IPS DF 4.7 (cell line): ENCODE data around the gene IQSEC3.
"Not testable (repeated sequence)": the region's sequence is repeated elsewhere in the genome, so short reads cannot be mapped to it uniquely, and the experiment has no call there.

Source experiments
- DNase-seq: peaks from one replicate; pipeline ENCODE4 v3.0.0-alpha.2; 2013; ENCODE audit warnings: low spot score; ENCODE audit errors: extremely low read depth

Gene IQSEC3

DNA sequence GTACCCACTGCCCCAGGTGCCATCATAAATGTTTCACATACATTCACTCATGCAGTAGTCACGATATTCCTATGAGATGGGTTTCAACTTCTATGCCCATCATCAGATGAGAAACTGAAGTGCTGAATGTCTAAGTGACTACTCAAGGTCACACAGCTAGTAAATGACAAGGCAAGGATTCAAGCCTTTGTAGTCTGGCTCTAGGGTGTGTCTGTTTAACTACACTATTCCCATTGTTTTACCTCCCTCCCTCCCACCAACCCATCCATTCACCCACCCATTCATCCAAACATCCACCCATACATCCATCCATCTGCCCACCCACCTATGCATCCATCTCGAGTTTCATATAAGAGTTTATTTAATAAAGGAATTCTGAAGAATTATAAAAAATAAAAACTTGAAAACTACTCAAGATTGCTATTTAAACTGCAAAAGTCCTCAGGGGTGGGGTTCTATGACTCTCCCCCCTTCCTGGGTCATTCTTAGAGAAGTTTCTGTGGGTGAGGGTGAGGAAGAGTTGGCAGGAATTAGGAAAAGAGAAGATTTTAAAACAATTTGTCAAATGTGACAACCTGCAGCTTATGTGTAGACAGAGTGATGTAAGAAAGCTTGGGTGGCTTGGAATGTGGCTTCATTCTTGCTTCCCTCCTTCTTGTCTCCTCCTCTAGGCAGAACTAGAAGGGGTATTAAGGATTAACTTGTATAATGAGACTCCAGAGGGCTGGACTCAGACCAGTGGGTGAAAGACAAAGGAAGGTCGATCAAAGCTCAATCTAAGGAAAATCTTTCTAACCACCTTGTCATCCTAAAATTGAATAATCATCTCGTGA is 13.4 kb upstream of the IQSEC3 start:
- not testable (repeated sequence) for DNase-seq

DNA sequence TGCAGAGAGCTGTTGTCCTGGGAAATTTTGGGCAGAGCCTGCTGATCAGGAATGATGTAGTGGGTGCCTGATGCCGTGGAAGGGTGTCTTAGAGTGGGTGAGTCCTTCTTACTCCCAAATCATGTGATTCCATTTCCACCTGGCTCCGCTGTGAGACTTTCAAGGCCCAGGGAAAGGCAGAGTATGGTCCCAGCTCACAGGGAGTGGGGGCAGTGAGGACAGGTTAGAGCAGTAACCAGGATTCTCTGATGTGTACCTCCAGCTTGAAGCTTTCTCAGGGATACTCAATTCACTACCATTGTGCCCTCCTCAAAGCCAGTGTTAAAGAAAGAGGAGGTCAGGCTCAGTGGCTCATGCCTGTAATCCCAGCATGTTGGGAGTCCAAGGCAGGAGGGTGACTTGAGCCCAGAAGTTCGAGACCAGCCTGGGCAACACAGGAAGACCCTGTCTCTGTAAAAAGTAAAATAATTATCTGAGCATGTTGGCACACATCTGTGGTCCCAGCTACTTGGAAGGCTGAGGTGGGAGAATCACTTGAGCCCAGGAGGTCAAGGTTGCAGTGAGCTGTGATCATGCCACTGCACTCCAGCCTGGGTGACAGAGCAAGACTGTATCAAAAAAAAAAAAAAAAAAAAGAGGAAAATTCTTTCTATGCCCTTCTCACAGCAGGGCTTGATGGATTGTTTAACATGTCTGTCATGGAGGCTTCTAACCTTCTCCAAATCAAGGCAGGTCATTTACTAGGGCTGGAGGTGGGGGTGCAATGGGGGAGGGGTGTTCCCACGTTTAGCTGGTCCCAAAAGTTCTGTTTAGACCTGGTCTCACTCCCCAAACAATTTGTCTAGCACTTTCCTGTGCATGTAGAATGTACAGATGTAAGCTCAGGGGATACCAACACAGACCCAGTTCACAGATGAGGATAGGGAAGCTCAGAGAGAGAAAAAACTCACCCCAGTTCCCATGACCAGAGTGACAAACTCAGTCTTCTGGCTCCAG is 12.5 kb upstream of the IQSEC3 start:
- DNase-seq = no peak

DNA sequence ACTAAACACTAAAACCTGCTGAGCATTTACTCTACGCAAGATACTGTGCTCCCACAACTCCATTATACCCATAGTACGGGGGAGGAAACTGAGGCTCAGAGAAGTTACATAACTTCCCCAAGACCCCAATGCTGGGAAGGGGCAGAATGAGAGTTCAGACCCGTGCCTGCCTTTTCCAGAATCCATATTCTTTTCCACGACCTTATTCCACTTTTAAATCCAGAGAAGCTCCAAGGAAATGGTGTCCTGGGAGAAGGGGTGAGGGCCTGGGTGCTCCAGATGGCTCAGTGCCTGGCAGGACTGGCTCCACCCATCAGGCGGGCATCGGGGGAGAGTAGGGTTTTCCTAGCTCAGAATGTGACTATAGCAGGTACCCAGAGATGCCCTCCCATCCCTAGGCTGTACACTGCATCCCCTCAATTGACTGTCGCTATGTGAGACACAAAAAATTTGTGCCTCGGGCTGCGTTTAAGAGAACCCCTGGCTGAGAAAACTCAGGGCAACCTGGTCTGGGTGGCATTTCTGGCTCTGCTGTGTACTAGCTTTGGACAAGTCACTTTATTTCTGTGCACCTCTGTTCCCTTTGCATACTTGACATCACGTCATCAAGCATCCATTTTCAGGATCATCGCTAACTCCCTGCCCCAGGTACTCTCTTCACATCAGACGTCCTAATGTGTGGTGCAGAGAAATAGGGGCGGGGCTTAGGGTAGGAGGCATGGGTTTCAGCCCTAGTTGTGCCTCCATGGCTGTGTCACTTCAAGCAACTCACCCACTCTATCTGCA is 11.6 kb upstream of the IQSEC3 start:
- DNase-seq = no peak

DNA sequence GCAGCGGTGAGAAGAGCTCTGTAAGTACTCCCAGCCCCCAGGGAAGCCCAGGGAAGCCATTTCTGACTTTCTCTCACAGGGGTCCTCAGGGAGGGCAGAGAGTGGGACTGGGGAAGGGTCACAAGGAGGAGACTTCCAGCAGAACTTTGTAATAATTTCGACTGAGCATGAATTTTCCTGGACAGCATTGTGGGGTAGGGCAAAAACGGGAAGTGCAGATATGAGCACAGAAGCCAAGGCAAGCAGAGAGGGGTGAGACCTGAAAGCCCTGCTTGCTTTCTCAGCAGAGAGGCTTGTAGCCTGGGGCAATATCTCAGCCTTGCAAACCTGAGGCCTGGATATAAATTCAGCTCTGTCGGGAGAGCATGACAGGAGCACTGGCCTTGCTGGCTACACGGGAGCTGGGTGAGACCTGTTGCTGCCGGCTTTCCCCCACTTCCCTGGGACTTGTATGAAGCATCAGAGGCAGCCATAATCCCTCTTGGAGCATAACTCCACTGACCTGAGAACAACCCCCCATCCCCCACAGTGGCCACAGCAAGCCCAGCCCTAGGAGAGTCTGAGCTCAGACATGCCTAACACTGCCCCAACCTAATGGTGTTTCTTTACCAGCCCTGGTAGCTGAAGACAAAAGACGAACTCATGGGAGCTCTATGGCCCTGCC is 9.8 kb upstream of the IQSEC3 start:
- DNase-seq = no peak

DNA sequence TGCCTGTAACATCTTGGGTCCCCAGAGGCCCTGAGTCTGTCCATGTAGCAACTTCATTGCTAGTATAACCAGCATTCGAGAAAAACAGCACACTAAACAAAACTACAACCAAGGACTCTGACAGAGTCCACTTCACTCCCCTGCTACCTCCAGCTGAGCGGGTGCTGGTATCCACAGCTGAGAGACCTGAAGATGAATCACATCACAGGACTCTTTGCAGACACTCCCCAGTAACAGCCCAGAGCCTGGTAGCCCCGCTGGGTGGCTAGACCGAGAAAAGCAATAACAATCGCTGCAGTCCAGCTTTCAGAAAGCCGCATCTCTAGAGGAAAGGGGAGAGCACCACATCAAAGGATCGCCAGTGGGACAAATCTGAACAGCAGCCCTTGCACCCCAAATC is 9.0 kb upstream of the IQSEC3 start:
- DNase-seq = no peak

DNA sequence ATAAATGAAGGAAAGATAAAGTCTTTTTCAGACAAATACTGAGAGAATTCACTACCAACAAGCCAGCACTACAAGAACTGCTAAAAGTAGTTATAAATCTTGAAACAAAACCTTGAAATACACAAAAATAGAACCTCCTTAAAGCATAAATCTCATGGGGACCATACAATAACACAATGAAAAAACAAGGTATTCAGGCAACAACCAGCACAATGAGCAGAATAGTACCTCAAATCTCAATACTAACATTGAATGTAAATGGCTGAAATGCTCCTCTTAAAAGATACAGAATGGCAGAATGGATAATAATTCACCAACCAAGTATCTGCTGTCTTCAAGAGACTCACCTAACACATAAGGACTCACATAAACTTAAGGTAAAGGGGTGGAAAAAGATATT is 7.7 kb upstream of the IQSEC3 start:
- DNase-seq = no peak

DNA sequence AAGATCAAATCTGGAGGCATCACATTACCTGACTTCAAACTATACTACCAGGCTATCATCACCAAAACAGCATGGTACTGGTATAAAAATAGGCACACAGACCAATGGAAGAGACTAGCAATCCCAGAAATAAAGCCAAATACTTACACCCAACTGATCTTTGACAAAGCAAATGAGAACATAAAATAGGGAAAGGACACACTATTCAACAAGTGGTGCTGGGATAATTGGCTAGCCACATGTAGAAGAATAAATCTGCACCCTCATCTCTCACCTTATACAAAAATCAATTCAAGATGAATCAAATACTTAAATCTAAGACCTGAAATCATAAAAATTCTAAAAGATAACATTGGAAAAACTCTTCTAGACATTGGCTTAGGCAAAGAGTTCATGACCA is 4.7 kb upstream of the IQSEC3 start:
- DNase-seq = not testable (repeated sequence)

DNA sequence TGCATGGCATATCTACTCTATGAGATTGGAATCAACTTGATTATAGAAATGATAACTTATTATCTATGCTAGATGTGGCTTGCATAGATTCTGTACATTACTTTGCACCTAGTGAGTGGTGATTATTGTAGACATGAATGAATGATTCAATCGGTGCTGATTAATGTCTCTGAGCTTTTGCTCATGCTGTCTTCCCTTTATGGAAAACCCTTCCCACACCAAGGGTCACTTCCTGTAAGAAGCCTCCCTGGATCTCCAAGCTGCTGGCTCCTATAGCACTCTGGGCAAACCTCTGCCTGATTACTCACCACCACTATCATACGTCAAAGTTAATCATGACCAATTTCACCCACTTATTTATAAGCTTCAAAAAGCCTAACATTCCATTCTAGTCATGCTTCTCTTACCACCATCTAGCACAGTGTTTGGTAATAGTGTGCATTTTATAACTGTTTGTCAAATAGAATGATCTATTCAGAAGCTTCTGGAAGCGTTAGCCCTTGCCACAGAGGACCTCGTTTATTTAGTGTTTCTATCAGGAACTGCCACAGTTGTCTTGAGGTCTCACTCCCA is 990 bp upstream of the IQSEC3 start:
- not testable (repeated sequence) for DNase-seq

DNA sequence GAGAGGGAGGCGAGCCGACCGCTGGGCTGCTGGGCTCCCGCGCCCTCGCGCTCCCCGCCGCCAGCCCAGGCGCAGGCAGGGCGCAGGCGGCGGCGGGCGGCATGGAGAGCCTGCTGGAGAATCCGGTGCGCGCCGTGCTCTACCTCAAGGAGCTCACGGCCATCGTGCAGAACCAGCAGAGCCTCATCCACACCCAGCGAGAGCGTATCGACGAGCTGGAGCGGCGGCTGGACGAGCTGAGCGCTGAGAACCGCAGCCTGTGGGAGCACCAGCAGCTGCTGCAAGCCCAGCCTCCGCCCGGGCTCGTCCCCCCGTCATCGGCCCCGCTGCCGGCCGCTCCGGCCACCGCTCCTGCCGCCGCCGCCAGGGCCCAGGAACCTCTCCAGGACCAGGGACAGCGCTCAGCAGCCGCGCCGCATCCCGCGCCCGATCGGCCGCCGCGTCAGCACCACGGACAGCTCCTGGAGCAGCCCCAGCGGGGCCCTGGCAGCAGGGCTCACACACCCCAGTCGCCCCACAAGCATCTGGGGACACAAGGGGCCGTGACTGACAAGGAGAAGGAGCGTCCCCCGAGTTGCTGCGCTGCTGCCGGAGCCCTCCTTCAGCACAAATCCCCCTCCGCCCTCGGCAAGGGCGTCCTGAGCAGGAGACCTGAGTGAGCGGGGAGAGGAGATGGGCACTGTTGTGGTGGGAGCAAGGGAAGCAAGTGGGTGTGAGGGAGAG is 376 bp downstream of the IQSEC3 start:
- not testable (repeated sequence) for DNase-seq

DNA sequence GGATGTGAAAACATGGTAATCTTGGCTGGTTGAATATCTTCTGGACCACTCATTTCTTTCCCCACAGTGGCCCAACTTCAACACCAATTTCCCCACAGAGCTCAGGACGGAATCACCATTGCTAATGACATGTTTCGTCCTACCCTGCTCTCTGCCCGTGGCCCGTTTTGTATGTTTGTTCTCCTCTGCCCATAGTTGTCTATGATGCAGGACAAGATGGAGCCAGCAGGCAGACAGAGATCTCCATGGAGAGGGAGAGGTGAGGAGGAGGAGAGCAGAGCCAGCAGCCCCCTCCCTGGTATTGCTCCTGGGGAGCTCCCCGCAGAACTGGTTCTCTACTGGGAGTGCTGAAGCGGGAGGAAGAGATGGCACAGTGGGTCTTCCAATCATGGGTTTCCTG is 3.1 kb downstream of the IQSEC3 start:
- DNase-seq = not testable (repeated sequence)

DNA sequence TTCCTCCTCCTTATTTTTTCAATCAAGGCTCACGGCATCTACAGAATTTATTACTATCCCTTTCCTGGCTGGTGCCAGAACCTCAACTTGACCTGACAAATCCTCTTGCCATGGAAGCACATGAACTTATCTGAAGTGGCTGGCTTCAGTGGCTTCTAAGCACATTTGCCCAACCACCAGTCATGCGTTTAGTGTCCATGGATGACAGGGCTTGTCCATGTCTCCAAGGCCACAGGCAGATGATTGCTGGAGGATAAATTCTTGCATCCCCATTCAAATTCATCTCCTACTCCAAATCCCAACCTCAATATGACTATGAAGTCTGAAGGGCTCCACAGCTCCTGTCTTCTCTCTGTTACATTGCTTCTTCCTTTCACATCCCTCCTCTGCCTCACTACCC is 4.0 kb downstream of the IQSEC3 start:
- DNase-seq = not testable (repeated sequence)

DNA sequence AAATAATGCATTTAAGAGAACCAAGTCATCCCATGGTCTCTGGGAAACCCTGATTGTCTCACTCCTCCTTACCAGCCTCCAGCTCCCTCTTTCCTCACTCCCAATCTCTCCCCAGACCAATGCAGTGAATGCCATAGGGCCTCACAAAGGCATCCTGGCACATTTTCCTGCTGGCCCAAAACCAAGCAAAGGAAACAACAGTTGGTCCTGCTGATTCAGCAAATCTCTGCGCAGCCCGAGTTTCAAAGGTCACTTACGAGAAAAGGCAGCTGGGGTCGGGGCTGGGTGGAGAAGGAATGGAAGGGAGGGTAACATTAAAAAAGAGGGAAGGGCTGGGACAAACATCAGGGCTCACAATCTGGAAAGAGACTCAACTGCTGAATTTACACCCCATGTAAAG is 5.5 kb downstream of the IQSEC3 start:
- DNase-seq = not testable (repeated sequence)

DNA sequence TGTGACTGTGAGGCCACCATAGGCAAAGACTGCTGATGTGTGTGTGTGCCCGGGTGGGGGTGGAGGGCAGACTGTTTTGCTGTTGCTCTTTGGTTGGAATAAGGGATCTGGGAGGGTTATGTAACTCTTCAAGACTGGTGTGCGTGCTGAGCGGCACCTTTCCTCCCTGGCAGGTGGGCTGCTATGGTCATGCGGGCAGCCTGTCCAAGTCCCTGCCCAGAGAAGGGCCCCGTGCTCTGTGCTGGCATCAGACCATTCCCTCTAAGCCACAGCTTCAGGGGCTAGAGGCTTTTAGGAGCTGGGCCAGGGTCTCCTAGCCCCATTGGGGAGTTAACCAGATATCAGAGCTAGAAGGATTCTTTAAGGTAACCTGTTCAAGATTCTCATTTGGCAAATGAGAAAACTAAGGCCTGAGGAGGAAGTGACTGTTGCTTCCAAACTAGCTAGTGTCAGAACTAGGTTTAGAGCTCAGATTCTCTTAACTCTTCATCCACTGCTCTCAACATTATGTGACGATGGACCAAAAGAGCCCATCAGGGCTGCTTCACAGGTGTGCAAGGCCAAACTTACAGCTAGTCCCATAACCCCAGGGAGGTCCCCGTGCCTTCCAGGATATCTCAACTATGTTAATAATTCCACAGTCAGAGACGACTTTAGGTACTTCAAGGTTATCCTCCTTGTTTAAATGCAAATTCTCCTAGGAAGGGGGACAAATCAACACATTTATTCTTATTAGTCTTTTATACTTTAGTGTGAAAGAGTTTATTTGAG is 8.0 kb downstream of the IQSEC3 start:
- DNase-seq = not testable (repeated sequence)

DNA sequence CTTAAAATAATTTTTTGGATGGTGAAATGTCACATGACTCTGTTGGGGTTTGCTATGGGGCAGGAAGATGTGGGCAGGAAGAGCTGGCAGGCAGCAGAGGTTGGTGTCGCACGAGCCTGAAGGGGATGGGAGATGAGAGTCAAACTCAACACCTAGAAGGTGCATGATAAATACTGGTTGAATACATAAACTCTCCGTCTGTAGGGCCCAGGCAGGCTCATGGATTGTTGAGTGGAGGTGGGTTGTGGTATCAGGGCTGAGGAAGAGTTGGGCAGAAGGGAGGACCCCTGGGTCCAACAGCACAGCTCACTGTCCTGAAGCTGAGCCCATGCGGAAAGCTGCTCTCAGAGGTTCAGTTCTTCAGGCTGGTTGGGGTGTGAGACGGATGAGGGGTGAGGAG is 9.0 kb downstream of the IQSEC3 start:
- not testable (repeated sequence) for DNase-seq

DNA sequence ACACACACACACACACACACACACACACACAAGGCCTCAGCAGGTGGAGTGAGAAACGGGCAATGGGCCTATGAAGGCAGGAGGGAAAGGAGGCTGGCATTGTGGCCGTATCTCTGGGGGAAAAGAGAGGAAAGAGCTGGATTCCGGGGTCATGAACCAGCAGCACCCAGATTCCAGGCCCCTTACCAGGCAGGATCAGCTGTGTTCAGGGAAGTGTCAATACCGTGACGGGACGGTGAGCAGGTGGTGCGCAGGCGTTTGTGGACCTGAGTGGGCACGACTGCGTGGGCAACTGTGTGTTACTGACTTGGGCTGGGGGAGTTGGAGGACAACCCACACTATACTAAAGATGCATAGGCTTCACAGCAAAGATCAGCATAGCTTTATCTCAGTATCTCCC is 9.5 kb downstream of the IQSEC3 start:
- not testable (repeated sequence) for DNase-seq

DNA sequence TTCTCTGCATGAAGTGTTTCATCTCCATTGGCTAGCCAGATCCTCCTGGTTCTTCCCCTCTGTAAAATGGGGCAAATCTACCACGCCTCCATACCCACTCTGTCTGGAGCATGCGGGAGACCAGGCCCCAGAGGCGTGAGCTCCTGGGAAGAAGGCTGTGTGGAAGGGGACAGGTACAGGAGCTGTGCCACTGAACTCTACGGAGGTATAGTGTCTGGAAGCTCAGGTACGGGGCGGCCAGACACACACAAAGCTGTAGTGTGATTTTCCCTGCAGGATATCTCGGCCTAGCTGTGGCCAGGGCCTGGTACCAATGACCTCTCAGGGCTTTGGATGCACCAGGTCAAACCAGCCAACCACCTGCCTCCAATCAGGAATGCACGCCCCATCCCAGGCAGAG is 10.0 kb downstream of the IQSEC3 start:
- not testable (repeated sequence) for DNase-seq

DNA sequence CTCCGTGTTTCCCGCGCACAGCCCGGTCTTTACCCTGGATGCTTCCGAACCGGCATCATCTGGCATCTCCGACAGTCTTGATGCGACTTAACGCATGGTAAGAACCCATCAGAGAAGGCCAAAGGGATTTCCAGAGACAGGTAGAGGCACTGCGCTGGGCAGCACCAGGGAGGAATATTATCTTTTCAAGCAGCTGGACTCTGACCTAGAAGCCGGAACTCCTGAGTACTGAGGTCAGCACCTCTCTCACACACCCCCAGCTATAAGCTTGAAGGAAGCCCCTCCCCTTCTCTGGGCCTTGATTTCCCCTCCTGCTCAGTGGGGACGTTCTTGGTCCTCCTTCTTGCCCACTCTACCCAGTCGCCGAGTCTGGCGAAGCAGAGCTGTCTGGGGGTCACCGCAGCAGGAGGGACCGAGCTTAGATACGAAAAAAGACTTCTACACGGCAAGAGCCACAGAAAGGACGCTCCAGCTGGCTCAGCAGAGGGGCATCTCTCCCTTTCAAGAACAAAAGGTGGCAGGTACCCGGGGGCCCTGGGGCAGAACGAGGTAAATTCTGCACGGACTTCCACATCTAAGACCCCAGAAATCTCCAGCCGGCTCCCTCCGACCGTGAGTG is 10.6 kb downstream of the IQSEC3 start:
- not testable (repeated sequence) for DNase-seq

DNA sequence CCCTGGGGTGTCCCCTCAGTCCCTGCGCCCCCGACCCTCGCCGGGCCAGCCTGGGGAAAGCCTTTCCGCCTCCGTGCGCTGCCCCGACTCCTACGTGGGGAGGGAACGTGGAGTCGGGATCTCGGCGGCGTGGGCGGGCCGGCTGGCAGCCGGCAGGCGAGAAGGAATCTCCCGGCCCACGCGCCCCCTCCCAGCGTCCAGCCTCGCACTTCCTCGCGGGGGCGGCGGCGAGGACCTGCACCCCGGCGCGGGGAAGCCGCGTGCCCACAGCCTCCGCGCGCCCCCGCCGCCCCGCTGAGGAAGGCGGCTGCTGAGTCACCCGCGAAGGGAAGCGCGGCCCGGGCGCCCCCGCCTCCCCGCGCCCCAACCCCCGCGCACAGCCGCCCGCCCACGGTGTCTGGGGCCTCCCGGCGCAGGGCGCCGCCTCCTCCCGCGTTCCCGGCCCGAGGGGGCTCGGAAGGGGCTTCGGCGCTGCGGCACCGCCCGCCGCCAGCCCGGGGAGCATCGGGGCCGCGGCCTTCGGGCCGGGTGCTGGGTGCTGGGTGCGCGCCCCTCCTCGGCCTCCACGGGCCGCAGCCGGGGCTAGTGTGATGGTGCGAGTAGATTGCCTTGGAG is 11.3 kb downstream of the IQSEC3 start:
- DNase-seq = not testable (repeated sequence)
